Ovary (tissue), 9 donors: ENCODE measurements around the gene MBNL3. TPM values are rescaled to one million over a fixed set of nuclear protein-coding genes. Genes with fewer than 3 reads are reported as not detected.

Experiments
- DNase-seq, 5 donors: peaks; one replicate each; pipeline ENCODE4 v3.0.0-alpha.2; 2019 to 2020
- H3K27ac ChIP-seq, 2 donors: fragments of 200-600 bp; one replicate each; pipeline versions ENCODE4 v1.5.1 to v1.8.0; 2019 to 2022
- H3K27me3 ChIP-seq: fragments of 200-600 bp; one replicate; pipeline ENCODE4 v1.8.0; 2022
- H3K36me3 ChIP-seq: fragments of 200-600 bp; sonication (generic); one replicate; pipeline ENCODE4 v1.5.1; 2019
- H3K4me1 ChIP-seq: one replicate; pipeline ENCODE4 v1.8.1; 2013; ENCODE audit warnings: mild to moderate bottlenecking, moderate library complexity; ENCODE audit not compliant: insufficient read depth
- H3K4me3 ChIP-seq: fragments of 200-600 bp; sonication (generic); one replicate; pipeline ENCODE4 v1.5.1; 2017
- H3K9me3 ChIP-seq, 2 donors: fragments of 200-600 bp in 1 of 2; sonication (generic) in 1 of 2; one replicate each; pipeline versions ENCODE4 v1.5.1 to v1.8.1; 2013 to 2019; ENCODE audit warnings: mild to moderate bottlenecking in 1 of 2, moderate library complexity in 1 of 2
- EP300 ChIP-seq: sonication (generic); formaldehyde crosslinking; IDR thresholded peaks from one replicate; pipeline ENCODE4 v1.6.1; 2017; ENCODE audit warnings: antibody characterized with exemption
- POLR2A ChIP-seq: fragments of 450-650 bp; IDR thresholded peaks from one replicate; pipeline ENCODE4 v1.6.1; 2017; ENCODE audit warnings: antibody characterized with exemption, mild to moderate bottlenecking, moderate library complexity
- WGBS, 3 donors: extraction: QIAGEN DNeasy Blood & Tissue Kit in 1 of 3; methylation state at CpG; one replicate each; pipeline versions ENCODE4 v1.1.5 to v1.1.7; 2013 to 2017; 5-methylcytosine and 5-hydroxymethylcytosine counted together
- intact Hi-C, 4 donors: fragments of 100-400 bp; cut with DNase I; formaldehyde crosslinking; loops; one replicate each; pipeline versions ENCODE4 v1.11.0 to v1.15.1; 2022 to 2023
- polyA plus RNA-seq, 2 donors: library from polyadenylated mRNA; stranded (reverse); fragments of 200-250 nt in 1 of 2; fragments of 350-450 nt in 1 of 2; fragmentation: Illumina TruSeq in 1 of 2; extraction: RNeasy Lipid Tissue Mini Kit (QIAGEN cat#74804) in 1 of 2; gene quantifications; one replicate each; pipeline ENCODE4 v1.2.3, GENCODE V29; 2013 to 2014
- total RNA-seq, 7 donors: library from RNA; depleted of rRNA in 2 of 7; stranded (reverse); fragments of >200 nt in 2 of 7; fragmentation: NEBNext Ultra II Directional in 3 of 7; extraction: Animal tissue kit (Norgen Biotek cat#: 25700) in 3 of 7; gene quantifications; one replicate each; pipeline versions ENCODE4 v1.1.0 to v1.2.4, GENCODE V29; 2016 to 2023
- TF ChIP-seq, protein P1 (sequence below), 3 donors: fragments of 450-650 bp in 2 of 3; fragments of 200-600 bp in 1 of 3; IDR thresholded peaks; one replicate each; pipeline versions ENCODE4 v1.5.1 to v1.8.0; 2016 to 2022; ENCODE audit warnings: antibody characterized with exemption in 3 of 3, mild to moderate bottlenecking in 1 of 3
- donor health status: DM: no; HTN: no; CAD: no; lungs with moderate emphysema.
- donor health status: DM: no; HTN: no; CAD: no.
- donor health status: Bipolar disorder and iron deficiency.
- donor health status: DM: yes; HTN: yes; CAD: no.
- donor health status: DM: no; HTN: no; CAD: no.
- donor health status: DM: yes; HTN: yes; CAD: no.

Gene MBNL3
- total and polyA plus RNA-seq, 9 donors, result 1.1 to 56.2 (median 13.3) TPM

GRCh38 chrX:132428896-132429295 is 59.9 kb downstream of the MBNL3 start:
- Histone ChIP-seq H3K27ac (no peak overlapping the region), H3K9me3 (no peaks in the 10 kb centered on the region), H3K36me3 (no peaks in the 10 kb centered on the region), H3K27me3 (no peaks in the 10 kb centered on the region), H3K4me1 (no peaks in the 10 kb centered on the region), H3K4me3 (no peak overlapping the region)
- TF ChIP-seq EP300 (no peak), POLR2A (no peak)
- TF ChIP-seq, protein P1, sequence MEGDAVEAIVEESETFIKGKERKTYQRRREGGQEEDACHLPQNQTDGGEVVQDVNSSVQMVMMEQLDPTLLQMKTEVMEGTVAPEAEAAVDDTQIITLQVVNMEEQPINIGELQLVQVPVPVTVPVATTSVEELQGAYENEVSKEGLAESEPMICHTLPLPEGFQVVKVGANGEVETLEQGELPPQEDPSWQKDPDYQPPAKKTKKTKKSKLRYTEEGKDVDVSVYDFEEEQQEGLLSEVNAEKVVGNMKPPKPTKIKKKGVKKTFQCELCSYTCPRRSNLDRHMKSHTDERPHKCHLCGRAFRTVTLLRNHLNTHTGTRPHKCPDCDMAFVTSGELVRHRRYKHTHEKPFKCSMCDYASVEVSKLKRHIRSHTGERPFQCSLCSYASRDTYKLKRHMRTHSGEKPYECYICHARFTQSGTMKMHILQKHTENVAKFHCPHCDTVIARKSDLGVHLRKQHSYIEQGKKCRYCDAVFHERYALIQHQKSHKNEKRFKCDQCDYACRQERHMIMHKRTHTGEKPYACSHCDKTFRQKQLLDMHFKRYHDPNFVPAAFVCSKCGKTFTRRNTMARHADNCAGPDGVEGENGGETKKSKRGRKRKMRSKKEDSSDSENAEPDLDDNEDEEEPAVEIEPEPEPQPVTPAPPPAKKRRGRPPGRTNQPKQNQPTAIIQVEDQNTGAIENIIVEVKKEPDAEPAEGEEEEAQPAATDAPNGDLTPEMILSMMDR (IDR thresholded peaks at IDR 0.05), result no peak
- DNase-seq, result no peak
- intact Hi-C loops, result no loop called here

GRCh38 chrX:132426695-132427281 is 62.0 kb downstream of the MBNL3 start:
- H3K27me3 ChIP-seq, result no peaks in the 10 kb centered on the region
- H3K4me1 ChIP-seq, result no peaks in the 10 kb centered on the region
- 70 to 74% (median 73%) methylated on average over 1 of the region's 1 CpG for WGBS, 3 donors
- H3K9me3 ChIP-seq, result no peaks in the 10 kb centered on the region
- TF ChIP-seq EP300 (no peak), POLR2A (no peak)
- TF ChIP-seq, protein P1 (IDR thresholded peaks at IDR 0.05), result no peak
- DNase-seq, result no peak
- intact Hi-C loops, result no loop called here
- no peak overlapping the region for H3K27ac ChIP-seq
- no peak overlapping the region for H3K4me3 ChIP-seq
- no peaks in the 10 kb centered on the region for H3K36me3 ChIP-seq

DNA sequence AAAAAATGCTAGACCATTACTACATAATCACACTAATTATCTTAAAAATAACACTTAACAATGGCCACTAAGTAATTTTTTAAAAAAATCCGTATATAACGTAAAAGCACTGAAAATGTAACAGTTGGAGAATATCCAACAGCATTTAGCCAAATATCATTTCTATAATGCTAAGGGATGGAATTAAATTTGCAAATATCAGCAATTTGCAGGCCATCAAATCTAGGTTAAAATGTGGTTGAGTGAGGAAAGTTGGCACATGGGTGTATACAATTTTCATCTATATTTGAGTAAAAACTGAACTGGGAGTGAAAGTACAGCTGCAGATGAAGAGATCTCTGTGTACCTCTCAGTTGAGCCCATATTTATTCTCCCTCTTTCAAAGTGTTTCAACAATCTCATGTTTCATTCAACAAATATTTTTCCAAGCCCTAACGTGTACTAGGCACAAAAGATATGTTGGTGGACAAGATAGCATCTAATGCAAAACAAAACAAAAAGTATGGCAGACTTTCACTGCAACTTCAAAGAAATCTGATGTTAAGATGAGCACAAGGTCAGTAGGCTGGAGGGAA is 63.0 kb downstream of the MBNL3 start:
- TF ChIP-seq, protein P1 (IDR thresholded peaks at IDR 0.05), result no peak
- TF ChIP-seq POLR2A (no peak), EP300 (no peak)
- H3K27ac ChIP-seq, result no peak overlapping the region

GRCh38 chrX:132423323-132423722 is 65.5 kb downstream of the MBNL3 start:
- intact Hi-C loops, result no loop called here
- Histone ChIP-seq H3K4me1 (no peaks in the 10 kb centered on the region), H3K36me3 (no peaks in the 10 kb centered on the region), H3K9me3 (no peaks in the 10 kb centered on the region), H3K27me3 (no peaks in the 10 kb centered on the region), H3K4me3 (no peak overlapping the region), H3K27ac (no peak overlapping the region)
- WGBS, 3 donors, result 53 to 62% (median 55%) methylated on average over 5 of the region's 5 CpGs
- TF ChIP-seq, protein P1 (IDR thresholded peaks at IDR 0.05), result no peak
- TF ChIP-seq EP300 (no peak), POLR2A (no peak)
- no peak for DNase-seq

More for the DNA sequence above, 63.0 kb downstream of the MBNL3 start:
- no peak overlapping the region for H3K4me3 ChIP-seq
- no peaks in the 10 kb centered on the region for H3K27me3 ChIP-seq
- no peaks in the 10 kb centered on the region for H3K4me1 ChIP-seq
- H3K9me3 ChIP-seq, result no peaks in the 10 kb centered on the region
- H3K36me3 ChIP-seq, result no peaks in the 10 kb centered on the region
- intact Hi-C loops, result no loop called here
- no peak for DNase-seq
- WGBS, 3 donors, result 40 to 44% (median 43%) methylated on average over 3 of the region's 3 CpGs
